Fibroblast of skin of back (primary cell): ENCODE results near the gene CEACAM18.

ENCODE experiments used
- DNase-seq: peaks from one replicate; pipeline ENCODE4 v3.0.0-alpha.2; 2013

Gene CEACAM18

GRCh38 chr19:51531349-51532315 lies 53.3 kb downstream of the CEACAM18 start, which contains the start of gene SIGLEC6:
SIGLEC6 (minus strand) TSS chr19:51531670; CDS start chr19:51531648, 22 bp downstream.
- DNase-seq, result no peak

GRCh38 chr19:51535535-51535934 lies 57.2 kb downstream of the CEACAM18 start:
- DNase-seq, result no peak

- no peak for DNase-seq
Measured at GRCh38 chr19:51539821-51540366, 61.6 kb downstream of the CEACAM18 start.
